NCI-H524 (cell line): ENCODE data around the gene TWIST1.
A peak's percentile ranks its signal among the peaks of the same experiment; 100 is the strongest.

Experiments
- DNase-seq, 2 experiments: peaks; one replicate each; lab custom pipeline; 2025; lab: John Stamatoyannopoulos, UW

TWIST1 gene

GRCh38 chr7:19117091-19117869 lies at the start of gene TWIST1:
Gene TWIST1 (minus strand): TSS chr7:19117636. CDS start chr7:19117321, 315 bp downstream.
- DNase-seq = peak; percentile 12 to 38

DNA sequence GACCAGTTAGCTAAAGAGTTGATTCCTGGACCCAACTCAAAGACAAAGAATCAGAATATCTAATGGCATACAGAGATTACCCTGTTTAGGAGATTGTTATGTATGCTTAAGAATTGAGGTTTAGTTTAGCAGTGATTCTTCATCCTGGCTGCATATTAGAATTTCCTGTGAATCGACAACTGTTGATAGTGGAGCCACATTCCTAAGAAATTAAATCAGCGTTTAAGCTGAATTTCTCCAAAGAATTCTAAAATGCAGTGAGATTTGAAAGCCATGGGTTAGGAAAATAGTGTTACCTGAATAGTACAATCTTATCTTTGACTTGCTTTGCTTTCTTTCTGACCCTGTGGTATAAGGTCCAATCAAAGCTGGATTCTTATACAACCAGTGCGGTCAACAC lies 44.2 kb upstream of the TWIST1 start:
- DNase-seq = no peak

DNA sequence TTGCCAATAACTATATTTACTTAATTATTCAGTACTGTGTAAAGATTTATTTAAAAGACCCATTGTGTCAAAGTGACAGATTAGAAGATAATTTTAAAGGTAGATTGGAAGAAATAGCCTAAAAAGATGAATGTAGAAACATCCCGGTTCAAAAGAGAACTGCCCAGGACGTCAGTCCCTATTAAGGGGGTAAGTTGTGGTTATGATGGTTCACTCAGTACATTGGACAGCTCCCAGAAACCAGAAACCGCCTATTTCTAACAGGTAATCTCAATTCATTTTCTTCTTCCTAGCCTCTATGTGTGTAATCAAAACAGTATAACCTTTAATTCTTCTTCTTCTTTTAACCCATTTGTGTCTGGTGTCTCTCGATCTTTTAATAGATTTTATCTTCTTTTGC lies 29.3 kb upstream of the TWIST1 start:
- DNase-seq = no peak

- DNase-seq = no peak
Measured at GRCh38 chr7:19145434-19146115, 28.1 kb upstream of the TWIST1 start.

- DNase-seq = no peak
Measured at GRCh38 chr7:19144661-19145433, 27.4 kb upstream of the TWIST1 start, which contains the start of gene FERD3L. Gene FERD3L (minus strand): TSS chr7:19145421. CDS start chr7:19145362, 59 bp downstream.

DNA sequence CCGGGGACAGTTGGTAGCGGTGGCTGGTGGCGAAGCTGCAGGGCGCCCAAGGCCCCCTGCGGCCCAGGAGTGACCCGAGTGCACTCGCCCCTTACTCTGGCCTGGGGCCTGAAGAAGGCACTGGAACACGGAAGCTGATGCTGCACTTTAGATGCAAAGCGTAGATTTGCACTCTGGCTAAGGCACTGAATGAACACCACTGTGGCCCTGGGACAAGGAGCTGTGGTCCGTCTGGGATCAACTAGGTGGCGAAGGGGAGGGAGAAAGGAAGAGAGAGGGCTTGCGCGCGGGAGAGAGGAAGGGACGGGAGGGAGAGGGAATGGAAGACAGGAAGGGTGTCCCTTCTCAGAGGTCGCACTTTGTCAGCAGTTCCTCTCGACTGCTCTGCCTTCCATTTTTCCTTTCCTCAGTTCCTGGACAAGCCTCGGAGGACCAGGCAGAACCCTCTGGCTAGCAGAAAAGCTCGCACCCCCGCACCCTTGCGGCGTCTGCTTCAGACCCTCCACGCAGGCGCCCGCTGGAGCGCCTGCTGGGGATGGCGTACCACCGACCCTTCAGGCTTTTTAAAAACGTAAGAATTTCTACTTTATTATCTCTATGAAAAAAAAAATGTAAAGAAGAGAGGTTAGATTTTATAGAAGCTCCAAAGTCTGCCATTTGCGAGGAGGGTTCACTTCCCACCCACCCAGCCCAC lies 26.6 kb upstream of the TWIST1 start:
- no peak for DNase-seq

DNA sequence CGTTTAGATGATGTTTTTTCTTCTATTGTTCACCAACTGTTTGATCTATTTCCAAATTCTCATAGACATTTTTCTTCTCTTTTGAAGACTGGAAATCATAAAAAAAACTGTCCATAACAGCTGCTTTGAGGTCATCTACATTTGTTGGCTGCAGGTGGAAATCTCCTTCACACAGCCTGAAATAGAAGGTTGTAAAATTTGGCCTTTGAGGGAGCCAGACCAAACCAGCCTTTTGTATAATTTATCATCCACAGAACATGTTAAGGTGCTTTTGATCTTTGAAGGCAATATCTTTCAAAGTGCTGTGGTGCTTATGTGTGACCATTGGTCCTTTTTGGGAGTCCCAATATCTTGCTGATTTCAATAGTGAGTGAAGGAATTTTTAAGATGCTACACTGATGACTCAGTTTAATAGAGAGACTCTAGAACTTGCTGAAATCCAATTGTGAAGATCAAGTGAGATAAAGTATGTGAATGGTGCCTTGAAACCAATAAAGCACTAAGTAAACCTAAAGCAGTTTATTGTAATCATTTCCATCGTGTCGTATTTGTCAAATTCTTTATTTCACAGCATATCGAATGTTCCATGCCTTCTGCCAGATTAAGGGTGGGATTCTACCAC lies 22.4 kb upstream of the TWIST1 start:
- DNase-seq = no peak

DNA sequence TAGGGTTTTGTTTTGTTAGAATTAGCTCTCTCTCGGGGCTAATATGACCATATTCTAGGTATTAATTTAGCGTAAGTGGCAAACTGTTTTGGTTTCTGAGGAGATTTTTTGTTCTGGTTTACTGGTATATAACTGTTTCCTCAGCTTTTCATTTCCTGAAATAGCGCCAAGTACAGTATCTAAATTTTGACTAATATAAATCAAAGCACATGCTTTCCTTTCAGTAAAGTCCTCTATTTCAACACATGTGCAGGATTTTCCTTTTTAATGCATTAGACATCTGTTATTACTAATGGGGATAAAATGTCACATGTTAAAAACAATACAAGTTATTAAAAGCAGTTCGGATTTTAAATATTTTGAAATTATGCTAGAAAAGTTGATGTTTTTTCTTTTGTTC lies 16.4 kb upstream of the TWIST1 start:
- DNase-seq = no peak

DNA sequence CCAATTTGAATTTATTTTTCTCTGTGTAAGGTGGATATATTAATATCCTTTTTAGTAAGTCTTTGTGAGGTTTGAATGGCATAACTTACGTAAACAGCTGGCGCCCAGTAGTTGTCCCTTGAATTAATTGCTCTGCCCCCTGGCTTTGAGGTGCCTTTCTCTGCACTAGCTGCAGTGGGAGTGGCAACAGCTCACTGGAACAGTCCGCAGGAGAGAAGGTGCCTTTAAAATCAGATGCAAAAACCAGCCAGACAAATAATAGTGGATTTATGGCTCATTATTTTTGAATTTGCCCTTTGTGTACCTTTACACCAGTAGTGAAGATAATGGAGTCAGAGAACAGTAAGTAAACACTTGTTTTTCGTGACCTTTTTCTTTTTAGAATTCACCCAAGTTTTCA lies 16.0 kb upstream of the TWIST1 start:
- no peak for DNase-seq

DNA sequence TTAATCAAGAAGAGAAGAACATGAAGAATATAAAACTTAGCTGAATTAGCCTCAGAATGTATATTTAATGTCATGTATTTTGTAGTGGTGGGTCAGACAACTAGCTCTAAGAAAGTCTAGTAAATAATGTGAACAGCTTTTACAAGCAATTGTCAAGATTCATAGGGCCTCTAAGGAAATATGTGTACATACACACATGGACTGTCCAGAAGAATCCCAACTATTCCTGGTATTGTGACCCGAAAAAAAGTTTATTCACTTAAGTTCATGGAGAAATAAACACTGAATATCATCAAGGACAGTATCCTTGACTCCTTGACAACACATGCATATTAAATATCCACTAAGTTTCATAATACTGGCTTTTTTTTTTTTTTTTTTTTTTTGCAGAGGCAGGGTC lies 11.4 kb upstream of the TWIST1 start:
- DNase-seq = no peak

GRCh38 chr7:19121977-19122588 lies 4.6 kb upstream of the TWIST1 start:
- peak; percentile 2 to 46 for DNase-seq

DNA sequence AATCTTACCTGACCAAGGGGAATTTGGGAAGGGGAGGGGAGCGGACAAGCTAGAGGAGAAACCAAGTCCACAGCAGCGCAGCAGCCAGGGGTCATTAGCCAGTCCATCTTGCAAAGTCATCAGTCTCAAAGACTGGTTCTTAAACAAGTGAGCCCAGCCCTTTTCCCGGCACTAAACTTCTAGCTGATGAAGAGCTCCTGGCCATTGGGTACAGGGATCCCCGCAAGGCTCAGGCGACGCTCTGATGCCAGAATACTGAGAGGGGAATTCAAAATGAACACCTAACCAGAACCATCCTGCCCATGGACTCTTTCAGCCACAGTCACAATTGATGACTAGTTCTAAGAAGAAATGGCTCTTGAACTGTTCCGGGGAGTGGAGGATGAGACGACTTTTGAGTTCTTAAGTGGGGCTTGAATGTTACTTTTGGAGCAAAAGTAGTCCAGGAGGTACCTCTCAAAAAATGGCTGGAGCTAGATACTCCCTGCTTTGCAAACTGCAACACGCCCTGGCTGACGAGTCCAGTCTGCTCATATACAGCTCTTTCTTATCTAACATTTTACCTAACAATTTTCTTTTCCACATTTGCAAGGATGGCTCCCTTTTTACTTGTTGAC lies 2.5 kb upstream of the TWIST1 start:
- DNase-seq = no peak

DNA sequence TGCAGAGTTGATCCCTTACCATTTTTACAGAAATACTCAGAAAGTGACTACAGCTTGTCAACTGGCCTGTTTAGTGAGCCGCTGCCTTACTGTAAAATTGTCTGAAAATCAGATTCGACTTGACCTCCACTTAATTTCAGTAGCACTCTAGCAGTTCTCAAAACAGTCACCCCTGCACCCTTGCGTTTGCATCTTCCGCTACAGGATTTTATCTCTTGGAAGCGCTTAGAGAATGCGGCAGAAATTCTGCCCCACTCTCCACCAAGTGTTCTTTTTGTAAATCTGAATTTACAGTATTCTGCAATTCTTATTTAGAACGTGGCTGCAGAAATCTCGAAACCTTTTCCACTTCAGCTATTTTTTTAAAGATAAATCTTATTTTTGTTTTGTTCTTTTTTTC lies 1.9 kb upstream of the TWIST1 start:
- DNase-seq = no peak

- peak; percentile 5 to 16 for DNase-seq
Measured at GRCh38 chr7:19118636-19119371, 1.4 kb upstream of the TWIST1 start.

DNA sequence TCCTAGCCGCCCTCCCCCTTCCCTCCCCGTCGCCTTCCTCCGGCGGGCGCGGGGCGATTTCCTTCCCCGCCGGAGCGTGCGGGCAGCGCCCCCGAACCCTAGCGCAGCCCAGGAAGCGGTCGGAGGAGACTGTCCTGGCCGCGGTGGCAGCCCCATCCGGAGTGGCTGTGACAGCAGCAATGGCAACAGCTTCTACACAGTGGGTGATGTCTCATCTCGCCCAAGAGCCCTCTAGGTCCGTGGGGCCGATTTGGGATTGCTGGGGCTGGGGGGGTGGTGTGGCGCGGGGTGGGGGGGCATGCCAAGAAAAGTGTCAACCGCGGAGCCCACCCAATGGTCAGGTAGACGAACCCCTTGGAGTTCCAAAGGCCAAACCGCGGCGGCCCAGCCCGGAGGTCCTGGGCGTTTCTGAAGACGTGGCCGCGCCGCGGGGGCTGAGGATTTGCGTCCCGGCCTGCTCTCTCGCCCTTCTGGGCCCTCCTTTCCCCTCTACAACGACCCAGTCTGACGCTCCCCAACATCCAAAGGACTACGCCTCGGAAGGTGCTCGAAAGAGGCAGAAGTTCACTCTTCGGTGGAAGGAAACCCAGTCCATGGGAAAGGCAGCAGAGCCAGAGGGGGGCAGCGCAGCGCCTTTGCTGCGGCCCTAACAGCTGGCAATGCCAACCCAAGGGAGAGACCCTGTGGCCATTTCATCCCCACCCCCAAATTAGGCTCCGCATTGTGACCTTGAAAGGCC lies 603 bp upstream of the TWIST1 start:
- DNase-seq = peak in 1 of 2 experiments; percentile 50

GRCh38 chr7:19116121-19117090 lies 1.0 kb downstream of the TWIST1 start:
- DNase-seq = peak; percentile 10 to 50

- no peak for DNase-seq
Measured at GRCh38 chr7:19114551-19114855, 2.9 kb downstream of the TWIST1 start.

- no peak for DNase-seq
Measured at GRCh38 chr7:19113855-19114550, 3.4 kb downstream of the TWIST1 start.
